HCT116 (cell line): Measurements from ENCODE around the gene TMEM217. TPM values are rescaled to one million over a fixed set of nuclear protein-coding genes. Genes with fewer than 3 reads are reported as not detected.

Experiments used
- ATAC-seq: fragments of 200-7000 bp; cut with Tn5 transposase; 2 replicates; pipeline ENCODE4 v1.9.1; 2020; ENCODE audit warnings: mild to moderate bottlenecking, moderate library complexity
- BruUV-seq: library from RNA; stranded (reverse); fragments of 400-500 nt; replicated peaks from 2 replicates; lab custom pipeline; 2021; lab: Mats Ljungman, UMichigan
- CTCF ChIA-PET: fragments of 300-600 bp; sonication (Branson Sonifier 250); formaldehyde crosslinking; loops from one replicate; lab custom pipeline; 2021; ENCODE audit warnings: antibody characterized with exemption; lab: Charles Lee
- POLR2A ChIA-PET: fragments of 300-600, 350-600 bp; sonication (Branson Sonifier 250); formaldehyde crosslinking; loops from one replicate; lab custom pipeline; 2021; ENCODE audit warnings: antibody characterized with exemption; lab: Charles Lee
- RAD21 ChIA-PET, 2 experiments: fragments of 300-600 bp; sonication (Branson Sonifier 250); formaldehyde crosslinking; loops; one replicate each; lab custom pipeline; 2023; ENCODE audit warnings: low total read pairs in 2 of 2; ENCODE audit not compliant: uncharacterized antibody in 2 of 2, unreplicated experiment in 2 of 2, low non-redundant PET in 1 of 2; lab: Charles Lee
- DNase-seq: peaks from one replicate; pipeline ENCODE4 v3.0.0-alpha.2; 2010; ENCODE audit warnings: low read depth, low spot score
- H2AFZ ChIP-seq: fragments of 200-600 bp; shearing (Covaris generic), sonication (generic); 2 replicates; pipeline ENCODE4 v1.6.1; 2017; ENCODE audit warnings: low read depth, mixed run types, mixed read lengths, antibody characterized with exemption, low read length; ENCODE audit not compliant: poor library complexity, severe bottlenecking
- H3K27ac ChIP-seq: 2 replicates; pipeline ENCODE4 v1.5.1; 2012; ENCODE audit warnings: low read depth, low read length
- H3K27me3 ChIP-seq: fragments of 200-600 bp; sonication (generic); 2 replicates; pipeline ENCODE4 v1.6.1; 2016; ENCODE audit warnings: mixed run types, low read length, mixed read lengths; ENCODE audit not compliant: insufficient read depth
- H3K36me3 ChIP-seq, 2 experiments: fragments of 200-500 bp in 1 of 2; fragments of 200-600 bp in 1 of 2; sonication (Bioruptor generic) in 1 of 2; sonication (generic) in 1 of 2; 2 replicates each; pipeline versions ENCODE4 v1.5.1 to v1.6.1; 2014 to 2016; ENCODE audit warnings: low read length in 2 of 2, inconsistent platforms in 1 of 2, mixed read lengths in 1 of 2, mixed run types in 1 of 2; ENCODE audit not compliant: insufficient read depth in 2 of 2, control insufficient read depth in 1 of 2
- H3K4me1 ChIP-seq, 2 experiments: fragments of 200-600 bp in 1 of 2; sonication (generic) in 1 of 2; 2 replicates each; pipeline versions ENCODE4 v1.5.1 to v1.6.1; 2012 to 2017; ENCODE audit warnings: low read length in 2 of 2, inconsistent platforms in 1 of 2, mild to moderate bottlenecking in 1 of 2, mixed read lengths in 1 of 2, mixed run types in 1 of 2, moderate library complexity in 1 of 2; ENCODE audit not compliant: insufficient read depth in 2 of 2, control insufficient read depth in 1 of 2
- H3K4me2 ChIP-seq: fragments of 200-600 bp; sonication (generic); 2 replicates; pipeline ENCODE4 v1.6.1; 2017; ENCODE audit warnings: mixed run types, low read length, mixed read lengths
- H3K4me3 ChIP-seq, 2 experiments: fragments of 200-600 bp in 1 of 2; sonication (generic) in 1 of 2; replicated peaks in 1 of 2; 2 replicates each; pipeline ENCODE4 v1.5.1; 2011 to 2016; ENCODE audit warnings: low read length in 2 of 2, control low read depth in 1 of 2, low read depth in 1 of 2, mild to moderate bottlenecking in 1 of 2, mixed read lengths in 1 of 2, mixed run types in 1 of 2
- H3K79me2 ChIP-seq: fragments of 200-600 bp; sonication (generic); 2 replicates; pipeline ENCODE4 v1.6.1; 2017; ENCODE audit warnings: mild to moderate bottlenecking, mixed run types, low read length, moderate library complexity, mixed read lengths; ENCODE audit not compliant: insufficient read depth
- H3K9ac ChIP-seq: fragments of 200-600 bp; sonication (generic); 2 replicates; pipeline ENCODE4 v1.6.1; 2016; ENCODE audit warnings: low read length, mixed read lengths
- H3K9me2 ChIP-seq: fragments of 200-600 bp; sonication (generic), shearing (Covaris generic); 2 replicates; pipeline ENCODE4 v1.6.1; 2017; ENCODE audit warnings: mixed run types, mild to moderate bottlenecking, moderate library complexity; ENCODE audit not compliant: insufficient read depth
- H3K9me3 ChIP-seq, 2 experiments: fragments of 200-500 bp in 1 of 2; fragments of 200-600 bp in 1 of 2; sonication (Bioruptor generic) in 1 of 2; sonication (generic) in 1 of 2; 2 replicates each; pipeline ENCODE4 v1.6.1; 2014 to 2017; ENCODE audit warnings: low read length in 2 of 2, mixed read lengths in 2 of 2, inconsistent platforms in 1 of 2, low read depth in 1 of 2, mild to moderate bottlenecking in 1 of 2, mixed run types in 1 of 2, moderate library complexity in 1 of 2; ENCODE audit not compliant: control insufficient read depth in 1 of 2, insufficient read depth in 1 of 2
- H4K20me1 ChIP-seq: fragments of 200-600 bp; sonication (generic), shearing (Covaris generic); 2 replicates; pipeline ENCODE4 v1.6.1; 2017; ENCODE audit warnings: mixed run types, mild to moderate bottlenecking, moderate library complexity; ENCODE audit not compliant: insufficient read depth
- ATF3 ChIP-seq: IDR thresholded peaks from 2 replicates; pipeline ENCODE4 v1.6.1; 2012
- CBX3 ChIP-seq: IDR thresholded peaks from 2 replicates; pipeline ENCODE4 v1.6.1; 2012; ENCODE audit warnings: low read depth
- CEBPB ChIP-seq: IDR thresholded peaks from 2 replicates; pipeline ENCODE4 v1.6.1; 2012; ENCODE audit warnings: low read depth
- EGR1 ChIP-seq: IDR thresholded peaks from 2 replicates; pipeline ENCODE4 v1.6.1; 2012; ENCODE audit warnings: low read depth
- ELF1 ChIP-seq: IDR thresholded peaks from 2 replicates; pipeline ENCODE4 v1.6.1; 2012; ENCODE audit warnings: low read depth, borderline replicate concordance
- EZH2 ChIP-seq: fragments of 200-600 bp; sonication (generic); IDR thresholded peaks from 2 replicates; pipeline ENCODE4 v1.6.1; 2017; ENCODE audit warnings: antibody characterized with exemption, mixed run types
- EZH2phosphoT487 ChIP-seq: fragments of 200-600 bp; IDR thresholded peaks from 2 replicates; pipeline ENCODE4 v1.6.1; 2018; ENCODE audit warnings: antibody characterized with exemption, borderline replicate concordance
- FOSL1 ChIP-seq: IDR thresholded peaks from 2 replicates; pipeline ENCODE4 v1.6.1; 2012; ENCODE audit warnings: low read depth
- JUND ChIP-seq: IDR thresholded peaks from 2 replicates; pipeline ENCODE4 v1.6.1; 2012
- MAX ChIP-seq: IDR thresholded peaks from 2 replicates; pipeline ENCODE4 v1.6.1; 2012
- POLR2A ChIP-seq: IDR thresholded peaks from 2 replicates; pipeline ENCODE4 v1.7.0; 2011; ENCODE audit warnings: borderline replicate concordance; ENCODE audit not compliant: insufficient read depth, insufficient read length; ENCODE audit errors: extremely low read depth
- POLR2AphosphoS5 ChIP-seq: IDR thresholded peaks from 2 replicates; pipeline ENCODE4 v1.6.1; 2011; ENCODE audit warnings: mild to moderate bottlenecking, low read depth, low read length, moderate library complexity
- RAD21 ChIP-seq: IDR thresholded peaks from 2 replicates; pipeline ENCODE4 v1.6.1; 2012; ENCODE audit warnings: low read depth, mild to moderate bottlenecking
- REST ChIP-seq: IDR thresholded peaks from 2 replicates; pipeline ENCODE4 v1.6.1; 2012; ENCODE audit warnings: low read depth
- SP1 ChIP-seq: IDR thresholded peaks from 2 replicates; pipeline ENCODE4 v1.6.1; 2012; ENCODE audit warnings: low read depth
- SRF ChIP-seq: IDR thresholded peaks from 2 replicates; pipeline ENCODE4 v1.6.1; 2012; ENCODE audit warnings: low read depth
- YY1 ChIP-seq: IDR thresholded peaks from 2 replicates; pipeline ENCODE4 v1.6.1; 2011; ENCODE audit warnings: low read length, low read depth, moderate library complexity, mild to moderate bottlenecking; ENCODE audit not compliant: insufficient replicate concordance; ENCODE audit errors: extremely low read depth
- ZBTB33 ChIP-seq: IDR thresholded peaks from 2 replicates; pipeline ENCODE4 v1.6.1; 2011; ENCODE audit warnings: mild to moderate bottlenecking, low read length, moderate library complexity; ENCODE audit not compliant: insufficient replicate concordance; ENCODE audit errors: extremely low read depth
- ZFX ChIP-seq: fragments of 450-650 bp; IDR thresholded peaks from 2 replicates; pipeline ENCODE4 v1.6.1; 2017
- ZNF274 ChIP-seq: fragments of 200-500 bp; sonication (Bioruptor generic); IDR thresholded peaks from 2 replicates; pipeline ENCODE4 v1.6.1; 2014; ENCODE audit warnings: mild to moderate bottlenecking, low read depth, low read length, inconsistent platforms
- intact Hi-C: fragments of 100-400 bp; cut with micrococcal nuclease; formaldehyde crosslinking; loops from 2 replicates; pipeline ENCODE4 v1.10.0; 2022
- total RNA-seq: library from RNA; stranded (reverse); gene quantifications from one replicate; pipeline ENCODE4 v1.2.1, GENCODE V29; 2021; ENCODE audit not compliant: unreplicated experiment

The TMEM217 gene
- total RNA-seq, 1 experiment from 2014 or later = 0.98 TPM

GRCh38 chr6:37243131-37243815, 14.7 kb downstream of the TMEM217 start:
- Histone ChIP-seq H3K36me3 (no peaks in the 10 kb centered on the region), H3K4me1 (peaks cover 44 to 66% of the 10 kb centered on the region in 2 experiments), H3K79me2 (no peaks in the 10 kb centered on the region), H4K20me1 (no peaks in the 10 kb centered on the region), H3K9me2 (no peaks in the 10 kb centered on the region), H3K9me3 (no peaks in the 10 kb centered on the region), H3K9ac (peak overlapping the region; percentile 25), H3K4me3 (peak overlapping the region; percentile 24 to 27), H3K27ac (peak overlapping the region; percentile 74), H3K4me2 (peak overlapping the region; percentile 65), H3K27me3 (no peaks in the 10 kb centered on the region), H2AFZ (peak overlapping the region; percentile 39)
- ATAC-seq (no peak), DNase-seq (no peak)
- TF ChIP-seq MAX (no peak), POLR2AphosphoS5 (no peak), POLR2A (no peak), ELF1 (no peak), SRF (no peak), JUND (no peak), YY1 (no peak), REST (no peak), ATF3 (no peak), ZFX (no peak), ZBTB33 (no peak), EZH2 (no peak), EGR1 (no peak), EZH2phosphoT487 (no peak), CBX3 (no peak), ZNF274 (no peak), SP1 (no peak), FOSL1 (no peak), CEBPB (no peak), RAD21 (no peak)
- CTCF ChIA-PET = interaction anchor here (1.2 kb wide), 1 partner anchor 225 kb away, joined by 4 read pairs; no protein-coding TSS in a partner anchor
- POLR2A ChIA-PET = interaction anchor here (2.1 kb wide), 1 partner anchor 15 kb away, joined by 10 read pairs; the partner anchor contains the start of genes TBC1D22B and TMEM217
- RAD21 ChIA-PET = no interaction called here
- no TSS peak for BruUV-seq
- intact Hi-C loops = no loop called here
